Fibroblast of lung (primary cell): Measurements from ENCODE around the gene BRD1.

ENCODE experiments used
- CTCF ChIP-seq, 2 donors: IDR thresholded peaks in 1 of 2; conservative IDR thresholded peaks in 1 of 2; 1 replicate in 1 of 2; 2 replicates in 1 of 2; pipeline ENCODE4 v1.5.1; 2011 to 2012; ENCODE audit warnings: low read length in 2 of 2, control low read depth in 1 of 2, inconsistent platforms in 1 of 2, low read depth in 1 of 2, mild to moderate bottlenecking in 1 of 2
- EZH2 ChIP-seq: IDR thresholded peaks from 2 replicates; pipeline ENCODE4 v1.5.1; 2012; ENCODE audit warnings: low read length, control low read depth, mild to moderate bottlenecking; ENCODE audit errors: missing control alignments

- no peak for TF ChIP-seq CTCF (conservative IDR thresholded peaks at IDR 0.05 in 1 of 2, IDR thresholded peaks at IDR 0.05 in 1 of 2; ENCODE audit: low read depth in 1 of 2, low read length in 2 of 2)
- no peak for TF ChIP-seq EZH2
Observed at GRCh38 chr22:49845666-49846459, 18.2 kb upstream of the BRD1 start.
